GM21515 (cell line): ENCODE results near the gene TRAPPC3L.
A peak's percentile ranks its signal among the peaks of the same experiment; 100 is the strongest.

Experiments used
- ATAC-seq: cut with Tn5 transposase; IDR thresholded peaks from one replicate; pipeline ENCODE4 v1.9.1; 2021; ENCODE audit not compliant: unreplicated experiment

Gene TRAPPC3L

DNA sequence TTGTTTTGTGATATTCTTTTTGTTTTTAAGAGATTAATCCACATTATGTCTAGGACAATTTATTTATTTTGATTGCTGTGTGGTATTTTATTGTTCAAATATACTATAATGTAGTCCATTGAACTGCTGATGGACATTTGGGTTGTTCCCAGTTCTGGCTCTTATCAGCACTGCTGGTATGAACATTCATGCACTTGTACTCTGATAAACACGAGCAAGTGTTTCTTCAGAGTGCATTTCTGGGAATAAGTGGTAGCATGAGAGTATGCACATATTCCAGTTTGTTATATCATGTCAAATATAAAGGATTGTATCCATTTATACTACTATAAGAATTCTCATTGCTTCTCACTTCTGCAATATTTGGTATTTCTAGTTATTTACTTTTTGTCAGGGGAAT is 77.2 kb downstream of the TRAPPC3L start:
- no peak for ATAC-seq

DNA sequence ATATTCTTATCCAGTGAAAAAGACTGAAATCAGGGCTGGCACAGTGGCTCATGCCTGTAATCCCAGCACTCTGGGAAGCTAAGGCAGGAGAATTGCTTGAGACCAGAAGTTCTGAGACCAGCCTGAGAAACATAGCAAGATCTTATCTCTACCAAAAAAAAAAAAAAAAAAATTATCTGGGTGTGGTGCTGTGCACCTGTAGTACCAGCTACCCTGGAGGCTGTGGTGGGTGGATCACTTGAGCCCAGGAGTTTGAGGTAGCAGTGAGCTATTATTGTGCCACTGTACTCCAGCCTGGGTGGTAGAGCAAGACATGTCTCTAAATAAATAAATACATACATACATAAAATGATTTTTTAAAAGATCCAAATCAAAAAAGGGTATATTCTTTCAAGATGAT is 78.0 kb downstream of the TRAPPC3L start:
- ATAC-seq = no peak

DNA sequence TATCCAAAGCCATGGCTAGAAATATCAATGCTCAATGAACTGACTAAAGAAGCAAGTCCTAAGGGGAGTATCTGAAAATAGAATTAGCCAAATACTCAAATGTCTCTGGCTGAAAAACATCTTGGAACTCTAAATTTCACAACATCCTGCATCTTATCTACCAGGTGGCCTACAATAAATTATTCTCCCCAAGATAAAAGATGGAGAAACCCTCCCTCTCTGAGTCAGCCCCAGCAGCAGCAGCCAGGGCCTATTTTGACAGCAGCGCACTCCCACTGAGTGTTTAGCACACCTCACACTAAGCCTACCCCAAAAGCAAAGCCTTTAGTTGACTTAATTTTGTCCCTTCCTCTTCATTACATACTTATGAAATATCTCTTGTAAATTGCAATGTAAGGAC is 78.4 kb downstream of the TRAPPC3L start:
- ATAC-seq = no peak

DNA sequence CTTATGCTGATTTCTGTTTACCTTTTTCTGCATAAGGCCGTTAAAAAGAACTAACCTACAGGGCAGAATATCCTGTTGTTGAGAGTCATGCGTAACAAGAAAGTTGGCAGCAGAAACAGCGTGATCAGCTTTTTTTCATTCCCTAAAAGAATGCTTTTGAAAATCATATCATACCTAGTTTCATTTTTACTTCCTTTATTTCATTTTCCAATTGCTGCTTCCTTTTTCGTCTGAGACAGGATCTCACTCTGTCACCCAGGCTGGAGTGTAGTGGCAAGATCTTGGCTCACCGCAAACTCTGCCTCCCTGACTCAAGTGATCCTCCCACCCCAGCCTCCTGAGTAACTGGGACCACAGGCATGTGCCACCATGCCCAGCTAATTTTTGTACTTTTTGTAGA is 80.2 kb downstream of the TRAPPC3L start:
- ATAC-seq = no peak

DNA sequence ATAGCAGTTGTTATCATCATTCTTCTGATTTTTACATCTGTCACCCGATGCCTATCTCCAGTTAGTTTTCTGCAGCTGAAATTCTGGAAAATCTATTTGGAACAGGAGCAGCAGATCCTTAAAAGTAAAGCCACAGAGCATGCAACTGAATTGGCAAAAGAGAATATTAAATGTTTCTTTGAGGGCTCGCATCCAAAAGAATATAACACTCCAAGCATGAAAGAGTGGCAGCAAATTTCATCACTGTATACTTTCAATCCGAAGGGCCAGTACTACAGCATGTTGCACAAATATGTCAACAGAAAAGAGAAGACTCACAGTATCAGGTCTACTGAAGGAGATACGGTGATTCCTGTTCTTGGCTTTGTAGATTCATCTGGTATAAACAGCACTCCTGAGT is 82.2 kb downstream of the TRAPPC3L start:
- ATAC-seq = no peak

DNA sequence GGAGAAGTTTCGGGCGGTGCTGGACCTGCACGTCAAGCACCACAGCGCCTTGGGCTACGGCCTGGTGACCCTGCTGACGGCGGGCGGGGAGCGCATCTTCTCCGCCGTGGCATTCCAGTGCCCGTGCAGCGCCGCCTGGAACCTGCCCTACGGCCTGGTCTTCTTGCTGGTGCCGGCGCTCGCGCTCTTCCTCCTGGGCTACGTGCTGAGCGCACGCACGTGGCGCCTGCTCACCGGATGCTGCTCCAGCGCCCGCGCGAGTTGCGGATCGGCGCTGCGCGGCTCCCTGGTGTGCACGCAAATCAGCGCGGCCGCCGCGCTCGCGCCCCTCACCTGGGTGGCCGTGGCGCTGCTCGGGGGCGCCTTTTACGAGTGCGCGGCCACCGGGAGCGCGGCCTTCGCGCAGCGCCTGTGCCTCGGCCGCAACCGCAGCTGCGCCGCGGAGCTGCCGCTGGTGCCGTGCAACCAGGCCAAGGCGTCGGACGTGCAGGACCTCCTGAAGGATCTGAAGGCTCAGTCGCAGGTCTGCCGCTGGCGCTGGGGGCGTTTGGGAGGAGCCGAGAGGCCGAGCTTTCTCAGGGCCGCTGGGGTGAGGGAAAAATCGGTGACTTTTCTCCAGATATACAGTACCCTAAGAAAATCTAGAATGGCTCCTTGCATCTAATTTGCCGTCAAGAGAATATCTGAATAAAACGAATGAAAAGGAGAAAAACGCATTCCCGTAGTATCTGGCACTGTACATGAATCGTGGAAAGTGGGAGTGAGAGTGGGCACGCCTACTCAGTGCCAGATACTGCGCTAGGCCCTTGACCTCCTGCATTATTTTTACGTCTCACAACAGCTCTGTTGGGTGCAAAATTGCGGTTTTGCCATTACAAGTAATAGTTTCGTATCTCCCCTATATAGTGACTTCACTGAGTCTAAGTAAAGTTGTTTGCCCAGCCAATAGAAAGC is 83.3 kb downstream of the TRAPPC3L start:
- ATAC-seq = peak; percentile 88

DNA sequence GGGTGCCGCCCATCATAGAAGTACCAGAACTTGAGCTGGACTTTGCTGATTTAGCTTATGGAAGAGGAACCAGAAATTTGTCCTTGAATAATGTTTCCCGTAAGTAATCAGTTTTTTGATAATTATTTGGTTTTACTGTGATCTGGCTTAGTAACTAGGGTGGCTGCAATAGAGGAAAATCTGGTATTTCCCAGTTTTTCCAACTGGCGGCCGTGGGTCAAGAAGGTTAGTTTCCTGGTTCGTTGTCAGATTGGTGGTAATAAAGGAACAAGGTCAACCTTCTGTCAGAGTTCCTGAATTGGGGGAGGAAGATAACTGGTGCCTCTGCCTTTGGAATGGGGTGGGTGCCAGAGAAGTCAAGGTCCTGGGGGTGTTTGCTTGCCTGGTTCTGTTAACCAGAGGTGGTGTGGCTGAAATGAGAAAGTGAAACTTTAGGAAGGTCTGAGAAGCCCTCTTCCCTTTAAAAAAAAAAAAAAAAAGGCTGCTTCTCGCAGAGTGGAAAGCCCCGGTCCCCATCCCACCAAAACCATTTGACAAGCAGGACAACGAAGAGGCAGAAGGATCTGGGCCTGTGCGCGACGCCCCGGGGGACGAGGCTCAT is 84.1 kb downstream of the TRAPPC3L start, which contains the start of gene CALHM6:
TSS of gene CALHM6 (plus strand) at position 45 of the 601 bp plus-strand sequence. CDS start at position 600, 555 bp downstream.
- ATAC-seq = peak; percentile 8

DNA sequence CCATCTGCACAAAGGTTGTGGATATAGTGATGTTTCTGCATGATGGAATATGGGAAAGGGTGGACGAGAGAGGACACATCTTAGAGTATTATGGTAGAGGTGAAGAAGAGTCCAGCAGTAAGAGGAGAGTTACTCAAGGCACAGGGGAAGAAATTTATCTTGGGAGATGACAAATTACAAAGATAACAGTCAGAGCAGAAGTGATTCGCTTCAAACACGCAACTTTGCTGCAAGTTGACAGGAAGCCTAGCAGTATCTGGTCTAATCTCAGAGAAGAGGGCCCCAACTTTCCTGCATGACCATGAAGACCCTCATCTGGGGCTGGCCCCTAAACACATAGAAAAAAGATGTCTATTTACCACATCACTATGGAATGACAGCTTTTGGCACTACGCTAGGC is 85.6 kb downstream of the TRAPPC3L start:
- no peak for ATAC-seq

DNA sequence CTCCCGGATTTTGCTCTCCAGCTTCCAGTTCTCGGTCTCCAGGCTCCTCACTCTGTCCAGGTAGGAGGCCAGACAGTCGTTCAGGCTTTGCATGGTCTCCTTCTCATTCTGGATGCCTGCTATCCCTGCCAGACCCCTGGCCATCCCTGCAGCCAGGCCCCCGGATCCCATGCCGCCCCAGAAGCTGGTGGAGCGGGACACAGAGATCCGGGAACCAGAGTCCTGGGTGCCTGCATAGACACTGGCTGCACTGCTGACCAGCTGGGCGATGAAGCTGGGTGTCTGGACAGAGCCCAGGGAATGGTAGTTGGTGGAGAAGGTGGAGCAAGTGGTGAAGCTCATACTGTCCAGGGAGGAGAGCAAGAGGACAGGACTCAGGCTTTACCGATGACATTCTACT is 87.2 kb downstream of the TRAPPC3L start:
- no peak for ATAC-seq

DNA sequence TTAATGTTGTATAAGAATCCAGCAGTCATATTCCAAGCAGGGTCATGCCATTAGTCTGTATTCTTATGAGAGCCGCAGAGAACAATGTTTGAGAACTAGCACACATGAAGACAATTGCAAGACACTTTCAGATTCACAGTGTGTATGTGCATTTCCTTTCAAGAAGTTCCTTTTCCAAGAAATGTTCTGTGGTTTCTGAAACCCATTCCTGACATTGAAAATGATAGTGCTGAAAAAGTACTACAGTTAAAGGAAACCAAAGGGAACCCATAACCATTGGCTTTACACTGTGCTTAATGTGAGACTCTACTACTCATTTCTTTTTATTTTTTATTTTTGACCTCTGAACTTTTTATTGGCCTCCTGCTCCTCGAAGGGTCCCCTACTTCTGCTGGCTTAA is 88.6 kb downstream of the TRAPPC3L start:
- ATAC-seq = no peak

DNA sequence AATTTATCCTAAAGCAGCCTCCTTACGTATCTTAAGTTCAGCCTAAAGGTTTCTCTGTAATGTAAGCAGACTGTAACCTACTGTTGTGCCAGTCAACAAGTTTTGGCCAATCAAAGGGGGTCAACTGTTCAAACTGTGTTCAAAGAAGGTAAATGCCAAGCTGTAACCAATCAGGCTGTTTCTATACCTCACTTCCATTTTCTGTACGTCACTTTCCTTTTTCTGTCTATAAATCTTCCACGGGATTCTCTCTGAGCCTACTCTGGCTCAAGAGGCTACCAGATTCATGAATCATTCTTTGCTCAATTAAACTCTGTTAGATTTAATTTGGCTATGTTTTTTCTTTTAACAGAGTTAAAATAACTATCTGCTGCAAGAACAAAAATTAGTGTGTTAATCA is 89.4 kb downstream of the TRAPPC3L start:
- ATAC-seq = no peak

DNA sequence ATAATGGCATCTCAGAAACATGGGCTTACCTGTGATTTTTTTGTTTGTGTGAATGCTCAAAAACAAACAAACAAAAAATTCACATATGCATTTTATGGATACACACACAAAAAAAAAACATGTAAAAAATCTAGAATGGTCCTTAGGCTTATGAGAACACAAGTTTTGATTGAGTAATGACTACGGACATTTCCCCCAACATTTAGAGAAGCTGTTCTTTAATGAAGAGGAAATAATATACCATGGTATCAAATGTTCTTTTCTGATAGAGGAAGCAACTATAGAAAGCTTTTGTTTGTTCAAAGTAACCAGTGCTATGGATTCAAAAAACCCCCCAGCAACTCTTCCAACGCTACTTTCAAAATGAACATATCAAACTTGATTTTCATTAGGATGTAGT is 93.0 kb downstream of the TRAPPC3L start:
- ATAC-seq = no peak

DNA sequence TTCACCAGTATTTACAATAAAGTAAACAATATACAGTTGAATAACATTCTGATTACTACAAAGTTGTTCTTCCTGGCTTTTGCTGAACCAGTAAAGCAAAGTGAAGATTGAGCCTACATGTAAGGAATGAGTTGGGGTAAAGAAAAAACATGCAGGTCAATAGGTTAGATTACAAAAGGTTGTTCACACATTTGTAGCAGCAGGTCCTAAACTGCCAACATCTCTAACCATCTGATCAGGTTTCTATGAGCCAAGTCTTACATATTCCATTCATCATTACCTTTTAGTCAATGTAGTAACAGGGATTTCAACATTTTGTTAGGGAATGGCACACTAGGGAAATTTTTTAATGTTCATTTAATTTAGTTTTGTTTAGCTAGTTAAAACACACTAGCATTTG is 93.6 kb downstream of the TRAPPC3L start:
- no peak for ATAC-seq

DNA sequence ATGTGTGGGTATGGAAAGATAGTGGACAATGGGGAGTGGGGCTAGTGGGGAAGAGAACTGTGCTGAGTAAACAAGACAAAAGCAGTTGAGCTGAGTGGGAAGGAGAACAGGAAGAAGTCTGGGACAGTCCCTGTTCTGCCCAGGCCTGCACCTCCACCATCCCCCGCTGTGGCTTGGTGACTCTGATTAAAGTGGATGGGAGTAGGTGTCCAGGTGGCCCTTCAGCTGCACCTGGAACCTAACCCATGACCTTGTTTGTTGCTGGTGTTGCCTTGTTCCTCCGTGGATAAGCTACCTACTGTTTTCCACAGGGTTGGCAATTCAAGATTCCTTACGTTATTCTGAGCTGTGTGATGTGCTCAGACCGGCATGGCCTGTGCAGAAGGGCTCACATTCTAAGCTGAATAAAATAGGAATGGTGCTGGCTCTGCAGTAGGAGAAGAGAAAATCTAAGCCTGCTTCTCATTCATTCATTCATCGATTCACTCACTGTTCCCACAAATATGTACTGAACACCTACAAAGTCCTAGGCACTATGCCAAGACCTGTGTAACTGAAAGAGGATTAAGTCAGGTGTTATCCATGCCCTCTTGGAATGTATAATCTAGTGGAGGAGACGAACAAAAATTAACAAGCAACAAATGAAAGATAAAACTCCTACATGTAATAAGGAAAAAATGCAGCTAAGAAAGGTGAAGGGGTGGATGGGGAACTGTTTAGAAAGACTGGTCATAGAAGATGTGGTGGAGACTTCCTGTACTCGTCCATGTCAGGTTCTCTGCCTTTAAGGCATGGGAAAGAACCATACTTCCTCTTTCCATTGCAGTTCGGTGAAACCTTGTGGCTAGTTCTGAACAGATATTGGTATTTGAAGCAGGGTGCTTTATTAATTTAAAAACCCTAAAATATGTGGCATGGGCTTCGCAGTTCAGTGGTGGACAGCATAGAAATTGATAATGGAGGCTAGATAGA is 94.4 kb downstream of the TRAPPC3L start:
- peak; percentile 81 for ATAC-seq

DNA sequence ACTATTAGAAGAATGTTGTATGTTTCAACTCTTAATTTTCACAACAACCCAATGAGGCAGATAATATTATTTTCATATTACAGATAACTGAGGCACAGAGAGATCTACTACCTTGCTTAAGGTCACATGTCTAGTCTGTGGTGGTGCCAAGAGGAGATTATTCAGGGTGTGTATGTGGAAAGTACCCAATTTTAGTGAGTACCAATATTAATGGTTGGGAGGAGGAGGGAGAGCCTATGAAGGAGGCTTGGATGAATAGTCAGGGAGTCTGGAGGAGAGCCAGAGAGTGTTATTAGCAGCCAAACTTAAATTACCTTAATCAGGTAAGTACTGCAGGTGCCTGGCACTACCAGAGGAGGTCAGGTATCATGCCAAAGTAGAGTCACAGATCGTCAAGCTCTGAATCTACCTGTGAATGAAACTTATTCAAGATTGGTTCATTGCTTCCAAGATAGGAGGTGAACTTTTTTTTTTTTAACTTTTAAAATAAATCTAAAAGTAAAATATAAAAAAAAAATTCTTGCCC is 95.2 kb downstream of the TRAPPC3L start:
- ATAC-seq = no peak

DNA sequence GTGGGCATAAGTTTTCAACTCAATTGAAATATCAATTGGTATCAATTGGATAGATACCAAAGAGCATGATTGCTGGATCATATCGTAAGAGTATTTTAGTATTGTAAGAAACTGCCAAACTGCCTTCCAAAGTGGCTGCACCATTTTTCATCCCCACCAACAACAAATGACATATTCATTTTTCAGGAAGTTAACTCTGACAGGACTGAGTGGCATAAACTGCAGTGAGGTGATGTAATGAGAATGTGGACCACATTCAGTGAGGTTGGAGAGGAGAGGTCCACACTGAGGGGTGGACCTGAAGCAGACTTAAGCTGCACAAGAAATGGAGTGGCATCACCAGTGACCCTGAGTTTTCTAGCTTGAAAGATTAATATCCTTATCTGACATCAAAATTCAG is 95.9 kb downstream of the TRAPPC3L start:
- ATAC-seq = no peak

DNA sequence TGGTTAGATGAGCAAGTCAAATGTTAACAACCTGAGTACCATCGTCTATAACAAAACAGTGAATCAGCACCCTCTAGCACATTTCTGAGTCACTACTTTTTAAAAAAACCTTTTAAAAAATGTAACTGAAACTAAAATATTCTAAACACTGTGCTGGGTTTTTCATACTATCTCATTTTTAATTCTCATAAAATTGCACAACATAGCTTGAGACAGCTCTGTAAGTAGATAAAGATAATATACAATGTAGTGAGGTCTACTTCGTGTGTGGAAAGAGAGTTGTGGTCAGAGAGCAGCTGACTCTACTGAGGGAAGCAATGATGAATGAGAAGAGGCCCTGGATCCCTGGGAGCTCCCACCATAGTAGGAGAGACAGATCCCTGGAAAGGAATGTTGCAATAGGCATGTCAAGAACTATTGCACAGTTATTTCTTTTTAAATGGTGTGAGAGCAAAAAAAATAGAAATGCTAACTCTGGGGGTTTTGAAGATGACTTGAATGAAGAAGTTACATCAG is 97.9 kb downstream of the TRAPPC3L start:
- no peak for ATAC-seq

DNA sequence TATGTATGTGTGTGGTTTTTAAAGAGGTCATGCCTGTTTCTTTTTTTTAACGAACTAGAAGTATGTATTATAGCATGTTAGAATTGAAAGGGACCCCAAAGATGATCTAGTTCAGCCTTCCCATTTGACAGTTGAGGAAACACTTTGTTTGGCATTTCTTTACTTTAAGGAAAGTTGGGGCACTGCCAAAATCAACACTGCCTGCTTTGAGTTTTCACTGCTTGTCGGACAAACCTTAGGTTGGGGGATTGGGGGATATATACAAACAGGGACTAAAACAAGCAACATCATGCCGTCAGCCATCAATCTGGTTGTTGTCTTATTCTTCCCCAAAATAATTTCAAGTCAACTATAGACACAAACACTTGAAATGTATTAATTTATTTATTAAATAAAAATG is 98.4 kb downstream of the TRAPPC3L start:
- no peak for ATAC-seq

DNA sequence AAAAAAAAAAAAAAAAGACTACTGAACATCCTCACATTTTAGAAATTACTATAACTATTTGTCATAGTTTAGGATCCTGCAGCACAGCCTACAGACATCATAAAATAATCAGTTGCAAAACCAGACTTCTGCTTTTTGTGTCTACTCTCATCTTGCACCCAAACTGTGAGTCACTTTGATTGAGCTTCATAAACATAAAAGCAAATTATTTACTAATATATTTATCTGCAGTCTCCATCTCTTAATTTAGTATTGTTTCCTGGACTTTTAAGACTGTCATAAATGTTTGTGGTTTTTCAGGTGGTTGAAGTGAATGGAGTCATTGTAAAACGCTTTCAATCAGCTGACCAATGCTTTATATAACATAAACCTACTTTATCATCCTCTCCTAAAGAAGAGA is 99.1 kb downstream of the TRAPPC3L start:
- no peak for ATAC-seq

DNA sequence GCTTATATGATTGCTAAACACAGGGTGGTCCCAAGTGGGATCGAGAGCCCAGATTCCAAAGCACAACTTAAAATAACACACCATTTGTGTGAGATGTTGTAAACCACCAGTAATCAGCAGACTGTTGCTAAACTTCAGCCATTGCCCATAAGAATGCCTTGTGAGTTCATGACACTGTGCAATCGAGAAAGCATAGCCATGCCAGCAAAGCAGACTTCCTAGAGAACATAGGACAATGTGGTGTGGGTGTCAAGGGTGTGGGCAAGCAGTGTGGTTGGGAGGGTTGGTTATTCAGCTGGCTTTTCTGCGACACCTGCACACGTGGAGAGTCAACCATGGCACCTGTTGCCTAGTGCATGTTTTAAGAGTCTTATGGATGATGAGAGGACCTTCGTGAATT is 100.4 kb downstream of the TRAPPC3L start:
- no peak for ATAC-seq
